Activated B cell treated with CpG ODN at 0.5 μM for 24 hours (primary cell): Measurements from ENCODE around the gene PCDHGA10. TPM values are rescaled to one million over a fixed set of nuclear protein-coding genes. Genes with fewer than 3 reads are reported as not detected.

ENCODE experiments used
- ATAC-seq: fragments of 200-7000 bp; cut with Tn5 transposase; one replicate; pipeline ENCODE4 v1.10.0; 2021; ENCODE audit warnings: low read depth, mild to moderate bottlenecking, moderate library complexity
- CTCF ChIA-PET: fragments of 350-600 bp; sonication (Branson Sonifier 250); formaldehyde crosslinking; loops from one replicate; lab custom pipeline; 2021; ENCODE audit warnings: antibody characterized with exemption; lab: Charles Lee
- POLR2A ChIA-PET: fragments of 350-600 bp; sonication (Branson Sonifier 250); formaldehyde crosslinking; loops from one replicate; lab custom pipeline; 2021; ENCODE audit warnings: antibody characterized with exemption; lab: Charles Lee
- DNase-seq: peaks from one replicate; pipeline ENCODE4 v3.0.0; 2022
- H3K27ac Mint-ChIP-seq: one replicate; pipeline ENCODE4 v1.8.0; 2020; ENCODE audit warnings: mixed read lengths
- H3K27me3 Mint-ChIP-seq: one replicate; pipeline ENCODE4 v1.8.0; 2021; ENCODE audit warnings: mixed read lengths
- H3K36me3 Mint-ChIP-seq: one replicate; pipeline ENCODE4 v1.8.0; 2021; ENCODE audit warnings: low read depth, mixed read lengths
- H3K4me1 Mint-ChIP-seq: one replicate; pipeline ENCODE4 v1.8.0; 2021; ENCODE audit warnings: mixed read lengths
- H3K4me3 Mint-ChIP-seq: one replicate; pipeline ENCODE4 v1.8.0; 2020; ENCODE audit warnings: mild to moderate bottlenecking, mixed read lengths
- H3K9me3 Mint-ChIP-seq: one replicate; pipeline ENCODE4 v1.8.0; 2020; ENCODE audit warnings: mixed read lengths
- CTCF ChIP-seq: fragments of 200-600 bp; IDR thresholded peaks from one replicate; pipeline ENCODE4 v1.8.0; 2022; ENCODE audit warnings: antibody characterized with exemption, mild to moderate bottlenecking
- intact Hi-C: fragments of 100-400 bp; cut with micrococcal nuclease; formaldehyde crosslinking; loops from one replicate; pipeline ENCODE4 v1.15.1; 2024
- total RNA-seq: library from RNA; stranded (reverse); gene quantifications from 2 replicates; pipeline ENCODE4 v1.2.3, GENCODE V29; 2022

Gene PCDHGA10
- total RNA-seq, 1 donor from 2014 or later: 1.3 TPM

DNA sequence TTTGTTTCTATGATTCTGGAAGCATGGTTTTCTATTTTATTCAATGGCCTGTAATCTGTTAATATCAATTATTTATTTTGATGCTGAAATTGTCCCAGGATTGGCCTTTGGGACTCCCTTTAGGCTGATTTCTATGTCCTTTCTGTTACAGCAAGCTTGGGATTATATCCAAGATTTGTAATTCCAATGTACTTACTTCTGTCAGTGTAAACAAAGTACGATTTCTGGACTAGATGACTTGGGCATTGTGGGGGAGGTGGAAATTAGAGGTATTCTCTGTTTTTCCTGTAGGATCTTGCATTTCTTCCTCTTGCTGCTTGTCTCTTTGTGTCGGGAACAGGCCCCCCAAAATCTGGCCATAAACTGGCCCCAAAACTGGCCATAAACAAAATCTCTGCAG, 21.2 kb downstream of the PCDHGA10 start:
- Mint-ChIP-seq H3K4me1 (peaks cover 16% of the 10 kb centered on the region), H3K27ac (no peak overlapping the region), H3K4me3 (no peak overlapping the region), H3K36me3 (peaks cover 4% of the 10 kb centered on the region), H3K27me3 (peaks cover 24% of the 10 kb centered on the region), H3K9me3 (peaks cover 15% of the 10 kb centered on the region)
- no peak for ATAC-seq
- intact Hi-C loops: no loop called here
- ChIA-PET CTCF (no interaction called here), POLR2A (no interaction called here)
- no peak for DNase-seq
- TF ChIP-seq CTCF: no peak

GRCh38 chr5:141437221-141437620, 24.4 kb downstream of the PCDHGA10 start:
- Mint-ChIP-seq H3K4me3 (no peak overlapping the region), H3K9me3 (peaks cover 3% of the 10 kb centered on the region), H3K27ac (no peak overlapping the region), H3K36me3 (peaks cover 1% of the 10 kb centered on the region), H3K27me3 (peaks cover 7% of the 10 kb centered on the region), H3K4me1 (no peaks in the 10 kb centered on the region)
- intact Hi-C loops: no loop called here
- POLR2A ChIA-PET: no interaction called here
- ATAC-seq (no peak), DNase-seq (no peak)
- CTCF ChIA-PET: no interaction called here
- no peak for TF ChIP-seq CTCF

GRCh38 chr5:141439411-141440141, 26.8 kb downstream of the PCDHGA10 start:
- ChIA-PET POLR2A (no interaction called here), CTCF (interaction anchor here (0.7 kb wide), 1 partner anchor 85 kb away, joined by 3 read pairs; no protein-coding TSS in a partner anchor)
- no peaks in the 10 kb centered on the region for H3K9me3 Mint-ChIP-seq
- DNase-seq (no peak), ATAC-seq (no peak)
- H3K27me3 Mint-ChIP-seq: no peaks in the 10 kb centered on the region
- H3K27ac Mint-ChIP-seq: no peak overlapping the region
- intact Hi-C loops: no loop called here
- TF ChIP-seq CTCF: no peak
- no peaks in the 10 kb centered on the region for H3K36me3 Mint-ChIP-seq
- peaks cover 4% of the 10 kb centered on the region for H3K4me1 Mint-ChIP-seq
- no peak overlapping the region for H3K4me3 Mint-ChIP-seq

- intact Hi-C loops: no loop called here
- Mint-ChIP-seq H3K4me3 (no peak overlapping the region), H3K36me3 (no peaks in the 10 kb centered on the region), H3K27me3 (no peaks in the 10 kb centered on the region), H3K4me1 (peaks cover 4% of the 10 kb centered on the region), H3K9me3 (no peaks in the 10 kb centered on the region), H3K27ac (no peak overlapping the region)
- ATAC-seq (no peak), DNase-seq (no peak)
- ChIA-PET POLR2A (no interaction called here), CTCF (interaction anchor here (0.7 kb wide), 1 partner anchor 84 kb away, joined by 3 read pairs; no protein-coding TSS in a partner anchor)
- TF ChIP-seq CTCF: no peak
Measured at GRCh38 chr5:141440341-141440740, 27.6 kb downstream of the PCDHGA10 start.

DNA sequence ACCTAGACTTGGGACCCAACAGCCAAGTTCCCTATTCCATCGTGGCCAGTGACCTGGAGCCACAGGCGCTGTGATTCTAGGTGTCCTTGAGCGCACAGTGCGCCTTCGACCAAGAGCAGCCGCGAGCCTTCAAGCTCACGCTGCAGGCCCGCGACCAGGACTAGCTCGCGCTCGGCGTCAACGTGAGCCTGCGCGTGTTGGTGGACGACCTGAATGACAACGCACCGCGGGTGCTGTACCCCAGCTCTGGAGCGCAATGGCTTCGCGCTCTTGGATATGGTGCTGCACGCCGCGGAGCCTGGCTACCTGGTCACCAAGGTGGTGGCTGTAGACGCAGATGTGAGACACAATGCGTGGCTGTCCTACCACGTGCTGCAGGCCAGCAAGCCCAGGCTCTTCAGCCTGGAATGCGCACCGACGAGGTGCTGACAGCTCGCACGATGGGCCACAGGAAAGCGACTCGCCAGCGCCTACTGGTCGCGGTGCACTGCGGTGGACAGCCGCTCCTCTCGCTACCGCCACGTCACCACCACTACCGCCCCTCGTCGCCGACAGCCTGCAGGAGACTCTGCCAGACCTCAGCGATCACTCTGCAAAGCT, 28.9 kb downstream of the PCDHGA10 start:
- Mint-ChIP-seq H3K36me3 (no peaks in the 10 kb centered on the region), H3K4me3 (no peak overlapping the region), H3K27ac (no peak overlapping the region), H3K9me3 (no peaks in the 10 kb centered on the region), H3K27me3 (peaks cover 1% of the 10 kb centered on the region), H3K4me1 (peaks cover 4% of the 10 kb centered on the region)
- intact Hi-C loops: no loop called here
- ChIA-PET POLR2A (no interaction called here), CTCF (no interaction called here)
- ATAC-seq (no peak), DNase-seq (no peak)
- no peak for TF ChIP-seq CTCF
